AG08395 (cell line): ENCODE data around the gene GP1BA.

Source experiments
- DNase-seq: peaks from one replicate; pipeline ENCODE4 v3.0.0; 2012; ENCODE audit warnings: mixed read lengths, low spot score

GP1BA gene

GRCh38 chr17:4950746-4951204 lies 18.7 kb downstream of the GP1BA start, which contains the start of gene ENO3:
Gene ENO3 (plus strand): TSS chr17:4951119. CDS start chr17:4951830, 711 bp downstream.
- DNase-seq: no peak

- no peak for DNase-seq
These were observed 19.4 kb downstream of the GP1BA start for GRCh38 chr17:4951486-4951885.

- DNase-seq: peak; percentile 86
These were observed 21.4 kb downstream of the GP1BA start for GRCh38 chr17:4953451-4953961.

- DNase-seq: no peak
These were observed 23.0 kb downstream of the GP1BA start for GRCh38 chr17:4955091-4955490.

GRCh38 chr17:4956493-4957061 lies 24.5 kb downstream of the GP1BA start:
- DNase-seq: no peak

- DNase-seq: no peak
These were observed 26.0 kb downstream of the GP1BA start for GRCh38 chr17:4958102-4958501.

- no peak for DNase-seq
These were observed 27.3 kb downstream of the GP1BA start for GRCh38 chr17:4959261-4959965.

GRCh38 chr17:4960279-4960922 lies 28.3 kb downstream of the GP1BA start:
- no peak for DNase-seq

GRCh38 chr17:4965311-4965986 lies 33.4 kb downstream of the GP1BA start:
- no peak for DNase-seq

- peak; percentile 99 for DNase-seq
These were observed 34.9 kb downstream of the GP1BA start for GRCh38 chr17:4966844-4967538.

- DNase-seq: peak; percentile 96
These were observed 35.7 kb downstream of the GP1BA start, which contains the start of gene SPAG7 for GRCh38 chr17:4967539-4968485. Gene SPAG7 (minus strand): TSS chr17:4967817. CDS start chr17:4967804, 13 bp downstream.

GRCh38 chr17:4968486-4969046 lies 36.5 kb downstream of the GP1BA start:
- no peak for DNase-seq

- peak; percentile 76 for DNase-seq
These were observed 37.0 kb downstream of the GP1BA start for GRCh38 chr17:4969047-4969550.

GRCh38 chr17:4969551-4970173 lies 37.6 kb downstream of the GP1BA start:
- DNase-seq: no peak

GRCh38 chr17:4970273-4970672 lies 38.2 kb downstream of the GP1BA start:
- no peak for DNase-seq

GRCh38 chr17:4971826-4972225 lies 39.7 kb downstream of the GP1BA start:
- no peak for DNase-seq

GRCh38 chr17:4972322-4972721 lies 40.2 kb downstream of the GP1BA start:
- no peak for DNase-seq

- no peak for DNase-seq
These were observed 40.7 kb downstream of the GP1BA start for GRCh38 chr17:4972752-4973151.
